H1 (cell line): ENCODE measurements around the gene FAM210A. TPM values are rescaled to one million over a fixed set of nuclear protein-coding genes. Genes with fewer than 3 reads are reported as not detected.

Experiments used
- CTCF ChIA-PET: fragments of 300-600 bp; sonication (Branson Sonifier 250); formaldehyde crosslinking; loops from one replicate; lab custom pipeline; 2021; ENCODE audit not compliant: partially characterized antibody; lab: Charles Lee
- POLR2A ChIA-PET: fragments of 300-600 bp; sonication (Branson Sonifier 250); formaldehyde crosslinking; loops from one replicate; lab custom pipeline; 2021; ENCODE audit warnings: inconsistent platforms; ENCODE audit not compliant: partially characterized antibody; lab: Charles Lee
- DNase-seq, 2 experiments: peaks; one replicate each; pipeline versions ENCODE4 v3.0.0 to v3.0.0-alpha.2; 2010 to 2022; ENCODE audit warnings: low spot score in 2 of 2, low read depth in 1 of 2, mixed read lengths in 1 of 2
- FAIRE-seq: peaks from 2 replicates; lab custom pipeline; 2011; peaks lifted over from hg19 to GRCh38; lab: Jason Lieb, UNC
- H2AFZ ChIP-seq: 2 replicates; pipeline ENCODE4 v1.8.1; 2012; ENCODE audit warnings: low read length, inconsistent platforms
- H2AK5ac ChIP-seq: 2 replicates; pipeline ENCODE4 v1.6.1; 2013; ENCODE audit warnings: low read depth, low read length
- H2BK120ac ChIP-seq: replicated peaks from 2 replicates; pipeline ENCODE3; 2013; ENCODE audit warnings: low read depth, low read length, inconsistent platforms
- H2BK12ac ChIP-seq: 2 replicates; pipeline ENCODE4 v1.6.1; 2013; ENCODE audit warnings: low read depth, low read length
- H2BK15ac ChIP-seq: 2 replicates; pipeline ENCODE4 v1.6.1; 2013; ENCODE audit warnings: low read length
- H2BK20ac ChIP-seq: 2 replicates; pipeline ENCODE4 v1.6.1; 2013; ENCODE audit warnings: low read length
- H2BK5ac ChIP-seq: 2 replicates; pipeline ENCODE4 v1.6.1; 2013; ENCODE audit warnings: low read depth, low read length
- H3K14ac ChIP-seq: 2 replicates; pipeline ENCODE4 v1.6.1; 2013; ENCODE audit warnings: inconsistent platforms; ENCODE audit not compliant: insufficient read length
- H3K18ac ChIP-seq: 2 replicates; pipeline ENCODE4 v1.6.1; 2013; ENCODE audit warnings: low read length; ENCODE audit errors: extremely low read depth
- H3K23ac ChIP-seq: 2 replicates; pipeline ENCODE4 v1.6.1; 2013; ENCODE audit warnings: inconsistent platforms; ENCODE audit not compliant: insufficient read length
- H3K23me2 ChIP-seq: 2 replicates; pipeline ENCODE4 v1.6.1; 2013; ENCODE audit warnings: low read depth, low read length
- H3K27ac ChIP-seq: 2 replicates; pipeline ENCODE4 v1.6.1; 2011; ENCODE audit warnings: low read depth, low read length, inconsistent platforms
- H3K27me3 ChIP-seq, 4 experiments: replicated peaks in 1 of 4; 1 replicate in 1 of 4; 2 replicates in 3 of 4; pipeline versions ENCODE4 v1.6.1 to v1.8.1; 2011 to 2013; ENCODE audit warnings: low read length in 3 of 4, mild to moderate bottlenecking in 3 of 4, inconsistent platforms in 2 of 4, mixed read lengths in 2 of 4, moderate library complexity in 1 of 4; ENCODE audit not compliant: control insufficient read depth in 3 of 4, insufficient read depth in 3 of 4; ENCODE audit errors: extremely low read depth in 1 of 4
- H3K36me3 ChIP-seq, 4 experiments: 2 replicates each; pipeline versions ENCODE4 v1.6.1 to v1.8.1; 2011 to 2013; ENCODE audit warnings: mild to moderate bottlenecking in 4 of 4, low read length in 3 of 4, moderate library complexity in 2 of 4, control low read depth in 1 of 4, inconsistent platforms in 1 of 4; ENCODE audit not compliant: insufficient read depth in 4 of 4, control insufficient read depth in 2 of 4
- H3K4ac ChIP-seq: replicated peaks from 2 replicates; pipeline ENCODE3; 2013; ENCODE audit warnings: low read length, low read depth, mixed read lengths, inconsistent platforms; ENCODE audit not compliant: insufficient read length
- H3K4me1 ChIP-seq, 4 experiments: replicated peaks in 1 of 4; 1 replicate in 1 of 4; 2 replicates in 3 of 4; pipeline versions ENCODE4 v1.6.1 to v1.8.1; 2011 to 2013; ENCODE audit warnings: low read length in 3 of 4, inconsistent platforms in 2 of 4, mixed read lengths in 1 of 4; ENCODE audit not compliant: insufficient read depth in 4 of 4, control insufficient read depth in 3 of 4
- H3K4me2 ChIP-seq, 2 experiments: 2 replicates each; pipeline versions ENCODE4 v1.6.1 to v1.8.1; 2011 to 2013; ENCODE audit warnings: low read depth in 2 of 2, low read length in 2 of 2, control low read depth in 1 of 2, inconsistent platforms in 1 of 2, mild to moderate bottlenecking in 1 of 2; ENCODE audit not compliant: insufficient read depth in 1 of 2
- H3K4me3 ChIP-seq, 4 experiments: fragments of 200-600, 300-600 bp in 1 of 4; sonication (generic), shearing (Covaris generic), sonication (Bioruptor Twin) in 1 of 4; 2 replicates each; pipeline versions ENCODE4 v1.5.1 to v1.8.1; 2011 to 2016; ENCODE audit warnings: low read length in 4 of 4, low read depth in 3 of 4, control low read depth in 2 of 4, inconsistent platforms in 2 of 4, mild to moderate bottlenecking in 2 of 4, mixed read lengths in 1 of 4, moderate library complexity in 1 of 4; ENCODE audit not compliant: insufficient read depth in 2 of 4; ENCODE audit errors: extremely low read depth in 1 of 4
- H3K56ac ChIP-seq: replicated peaks from 2 replicates; pipeline ENCODE3; 2013; ENCODE audit warnings: low read depth, mild to moderate bottlenecking, mixed read lengths, low read length, inconsistent platforms; ENCODE audit not compliant: insufficient read length
- H3K79me1 ChIP-seq: 2 replicates; pipeline ENCODE4 v1.6.1; 2013; ENCODE audit warnings: low read depth, low read length, control low read depth
- H3K79me2 ChIP-seq, 2 experiments: 2 replicates each; pipeline versions ENCODE4 v1.6.1 to v1.8.1; 2012 to 2013; ENCODE audit warnings: low read length in 2 of 2, mild to moderate bottlenecking in 2 of 2, inconsistent platforms in 1 of 2; ENCODE audit not compliant: insufficient read depth in 2 of 2, control insufficient read depth in 1 of 2
- H3K9ac ChIP-seq, 4 experiments: replicated peaks in 1 of 4; 1 replicate in 1 of 4; 2 replicates in 3 of 4; pipeline versions ENCODE4 v1.6.1 to v1.8.1; 2011 to 2013; ENCODE audit warnings: low read depth in 3 of 4, low read length in 3 of 4, control low read depth in 2 of 4, mild to moderate bottlenecking in 2 of 4, moderate library complexity in 2 of 4, inconsistent platforms in 1 of 4; ENCODE audit errors: extremely low read depth in 1 of 4
- H3K9me3 ChIP-seq, 2 experiments: 2 replicates each; pipeline versions ENCODE4 v1.6.1 to v1.8.1; 2012 to 2013; ENCODE audit warnings: mild to moderate bottlenecking in 2 of 2, moderate library complexity in 2 of 2, control low read depth in 1 of 2, inconsistent platforms in 1 of 2, low read depth in 1 of 2, low read length in 1 of 2, mixed read lengths in 1 of 2; ENCODE audit not compliant: insufficient read depth in 2 of 2
- H4K20me1 ChIP-seq, 2 experiments: replicated peaks in 1 of 2; 2 replicates each; pipeline versions ENCODE3 to v1.8.1; 2011 to 2013; ENCODE audit warnings: inconsistent platforms in 2 of 2, low read length in 2 of 2, mild to moderate bottlenecking in 1 of 2; ENCODE audit not compliant: insufficient read depth in 2 of 2, control insufficient read depth in 1 of 2
- H4K5ac ChIP-seq: 2 replicates; pipeline ENCODE4 v1.6.1; 2013; ENCODE audit warnings: low read length, low read depth, mixed read lengths, inconsistent platforms; ENCODE audit not compliant: insufficient read length
- H4K8ac ChIP-seq: 2 replicates; pipeline ENCODE4 v1.8.0; 2013; ENCODE audit warnings: mild to moderate bottlenecking, moderate library complexity, low read length, inconsistent platforms; ENCODE audit not compliant: insufficient read depth; ENCODE audit errors: extremely low read depth
- H4K91ac ChIP-seq: replicated peaks from 2 replicates; pipeline ENCODE3; 2013; ENCODE audit warnings: low read length, mixed read lengths, inconsistent platforms; ENCODE audit not compliant: insufficient read length
- polyA plus RNA-seq, 7 experiments: library from polyadenylated mRNA; depleted of rRNA in 3 of 7; stranded (reverse) in 5 of 7; unstranded in 2 of 7; fragments of >200 nt in 5 of 7; fragments of 200-250 nt in 2 of 7; gene quantifications; 1 replicate in 5 of 7; 2 replicates in 1 of 7; 4 replicates in 1 of 7; pipeline versions ENCODE4 v1.2.1 to v1.2.3, GENCODE V29; 2011 to 2013; ENCODE audit warnings: missing spikeins in 2 of 7, mixed read lengths in 2 of 7
- total RNA-seq: library from RNA; stranded (reverse); fragmentation: NEBNext Ultra II Directional; extraction: Animal tissue kit (Norgen Biotek cat#: 25700); gene quantifications from 2 replicates; pipeline ENCODE4 v1.2.1, GENCODE V29; 2021
- TF ChIP-seq, protein P1 (sequence below): IDR thresholded peaks from 2 replicates; pipeline ENCODE4 v1.6.1; 2012; ENCODE audit warnings: low read length, inconsistent platforms
- TF ChIP-seq, protein P2 (sequence below): IDR thresholded peaks from 2 replicates; pipeline ENCODE4 v1.6.1; 2011; ENCODE audit warnings: low read length, improper control_type of control experiment

FAM210A gene
- total and polyA plus RNA-seq, 2 of the 8 experiments (the other 6 are each of a cell fraction or from before 2014, with no cell fraction given) = 8.2 to 25.4 TPM

DNA sequence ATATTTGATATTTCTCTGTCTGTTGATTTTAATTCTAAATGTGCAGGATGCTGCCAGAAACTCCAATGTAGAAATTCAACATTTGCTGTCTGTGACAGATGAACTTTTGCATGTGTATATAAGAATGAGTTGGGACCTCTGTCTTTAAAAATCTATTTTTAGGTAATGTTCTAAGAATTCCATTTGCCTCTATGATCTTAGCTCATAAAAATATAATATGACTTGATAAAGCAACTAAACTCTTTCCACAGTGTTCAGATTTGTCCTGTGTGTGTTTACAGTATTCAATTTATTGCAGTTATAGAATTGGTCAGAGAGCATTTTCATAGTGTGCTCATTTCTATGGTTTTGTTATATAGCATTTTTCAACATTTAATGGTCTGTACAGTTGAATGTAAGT, 33.7 kb upstream of the FAM210A start:
- Histone ChIP-seq H3K27ac (no peak overlapping the region), H3K27me3 (no peaks in the 10 kb centered on the region), H2BK12ac (no peak overlapping the region), H3K23me2 (no peaks in the 10 kb centered on the region), H2AK5ac (no peak overlapping the region), H3K18ac (no peak overlapping the region), H3K9me3 (peaks cover under 1 to 10% of the 10 kb centered on the region in 2 experiments; a peak in 2 of 4 replicates), H3K23ac (no peak overlapping the region), H3K56ac (no peak overlapping the region), H3K36me3 (peaks cover 0 to 45% (median 21%) of the 10 kb centered on the region in 4 experiments; a peak in 6 of 8 replicates), H4K5ac (no peak overlapping the region), H3K9ac (no peak overlapping the region), H2AFZ (no peak overlapping the region), H3K4ac (no peak overlapping the region), H3K4me2 (no peak overlapping the region), H3K14ac (no peak overlapping the region), H2BK20ac (no peak overlapping the region), H2BK120ac (no peak overlapping the region), H2BK5ac (no peak overlapping the region), H4K20me1 (no peaks in the 10 kb centered on the region), H2BK15ac (no peak overlapping the region), H4K8ac (no peak overlapping the region), H4K91ac (no peak overlapping the region), H3K4me3 (no peak overlapping the region), H3K4me1 (no peaks in the 10 kb centered on the region), H3K79me2 (no peaks in the 10 kb centered on the region), H3K79me1 (no peaks in the 10 kb centered on the region)
- DNase-seq (no peak), FAIRE-seq (no peak)
- ChIA-PET POLR2A (no interaction called here), CTCF (interaction anchor here (0.6 kb wide), 1 partner anchor 17 kb away, joined by 6 read pairs; no protein-coding TSS in a partner anchor)
- TF ChIP-seq, protein P1, sequence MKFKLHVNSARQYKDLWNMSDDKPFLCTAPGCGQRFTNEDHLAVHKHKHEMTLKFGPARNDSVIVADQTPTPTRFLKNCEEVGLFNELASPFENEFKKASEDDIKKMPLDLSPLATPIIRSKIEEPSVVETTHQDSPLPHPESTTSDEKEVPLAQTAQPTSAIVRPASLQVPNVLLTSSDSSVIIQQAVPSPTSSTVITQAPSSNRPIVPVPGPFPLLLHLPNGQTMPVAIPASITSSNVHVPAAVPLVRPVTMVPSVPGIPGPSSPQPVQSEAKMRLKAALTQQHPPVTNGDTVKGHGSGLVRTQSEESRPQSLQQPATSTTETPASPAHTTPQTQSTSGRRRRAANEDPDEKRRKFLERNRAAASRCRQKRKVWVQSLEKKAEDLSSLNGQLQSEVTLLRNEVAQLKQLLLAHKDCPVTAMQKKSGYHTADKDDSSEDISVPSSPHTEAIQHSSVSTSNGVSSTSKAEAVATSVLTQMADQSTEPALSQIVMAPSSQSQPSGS = no peak
- TF ChIP-seq, protein P2, sequence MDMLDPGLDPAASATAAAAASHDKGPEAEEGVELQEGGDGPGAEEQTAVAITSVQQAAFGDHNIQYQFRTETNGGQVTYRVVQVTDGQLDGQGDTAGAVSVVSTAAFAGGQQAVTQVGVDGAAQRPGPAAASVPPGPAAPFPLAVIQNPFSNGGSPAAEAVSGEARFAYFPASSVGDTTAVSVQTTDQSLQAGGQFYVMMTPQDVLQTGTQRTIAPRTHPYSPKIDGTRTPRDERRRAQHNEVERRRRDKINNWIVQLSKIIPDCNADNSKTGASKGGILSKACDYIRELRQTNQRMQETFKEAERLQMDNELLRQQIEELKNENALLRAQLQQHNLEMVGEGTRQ = no peak
